ENCODE data around the gene HYAL2.
A peak's percentile ranks its signal among the peaks of the same experiment; 100 is the strongest.

HYAL2 gene

GRCh38 chr3:50270422-50271224 lies 51.9 kb downstream of the HYAL2 start:
- no peak for DNase-seq (ENCODE audit: low spot score)

GRCh38 chr3:50269977-50270413 lies 52.5 kb downstream of the HYAL2 start:
- DNase-seq (ENCODE audit: low spot score), result no peak

GRCh38 chr3:50269460-50269859 lies 53.1 kb downstream of the HYAL2 start:
- DNase-seq (ENCODE audit: low spot score), result no peak

- DNase-seq (ENCODE audit: low spot score), result peak; percentile 56
Measured at GRCh38 chr3:50268703-50269451, 53.7 kb downstream of the HYAL2 start, which contains the start of gene SEMA3B. TSS of gene SEMA3B (plus strand) at chr3:50269147. CDS start at chr3:50269241, 94 bp downstream.

GRCh38 chr3:50268276-50268675 lies 54.3 kb downstream of the HYAL2 start:
- no peak for DNase-seq (ENCODE audit: low spot score)

Data from D341Med (cell line).